H7 (cell line): Measurements from ENCODE around the gene LAMP1. TPM values are rescaled to one million over a fixed set of nuclear protein-coding genes. Genes with fewer than 3 reads are reported as not detected.
"Not testable (repeated sequence)": the region's sequence is repeated elsewhere in the genome, so short reads cannot be mapped to it uniquely, and the experiment has no call there.

Source experiments
- DNase-seq: peaks from one replicate; pipeline ENCODE4 v3.0.0; 2012
- H3K27me3 ChIP-seq: 2 replicates; pipeline ENCODE4 v1.6.0; 2011; ENCODE audit warnings: mild to moderate bottlenecking, low read length; ENCODE audit not compliant: control insufficient read depth, insufficient read depth
- H3K36me3 ChIP-seq: replicated peaks from 2 replicates; pipeline ENCODE4 v1.5.1; 2011; ENCODE audit warnings: low read length; ENCODE audit not compliant: control insufficient read depth, insufficient read depth
- H3K4me3 ChIP-seq: 2 replicates; pipeline ENCODE4 v1.5.1; 2011; ENCODE audit warnings: low read depth, mild to moderate bottlenecking, control low read depth, low read length, moderate library complexity; ENCODE audit not compliant: insufficient read depth
- total RNA-seq: library from RNA; depleted of rRNA; stranded (reverse); fragments of >200 nt; shearing (Covaris generic); gene quantifications from 2 replicates; pipeline ENCODE4 v1.2.3, GENCODE V29; 2014

LAMP1 gene
- total RNA-seq, 1 experiment from 2014 or later: 106 TPM

- Histone ChIP-seq H3K4me3 (no peak overlapping the region), H3K27me3 (no peaks in the 10 kb centered on the region), H3K36me3 (peaks cover 7% of the 10 kb centered on the region)
- no peak for DNase-seq
Observed at GRCh38 chr13:113328851-113329250, 31.8 kb downstream of the LAMP1 start.

- no peak overlapping the region for H3K4me3 ChIP-seq
- no peak for DNase-seq
- no peaks in the 10 kb centered on the region for H3K27me3 ChIP-seq
- H3K36me3 ChIP-seq: peaks cover 3% of the 10 kb centered on the region
Observed at GRCh38 chr13:113329656-113330312, 32.7 kb downstream of the LAMP1 start.

DNA sequence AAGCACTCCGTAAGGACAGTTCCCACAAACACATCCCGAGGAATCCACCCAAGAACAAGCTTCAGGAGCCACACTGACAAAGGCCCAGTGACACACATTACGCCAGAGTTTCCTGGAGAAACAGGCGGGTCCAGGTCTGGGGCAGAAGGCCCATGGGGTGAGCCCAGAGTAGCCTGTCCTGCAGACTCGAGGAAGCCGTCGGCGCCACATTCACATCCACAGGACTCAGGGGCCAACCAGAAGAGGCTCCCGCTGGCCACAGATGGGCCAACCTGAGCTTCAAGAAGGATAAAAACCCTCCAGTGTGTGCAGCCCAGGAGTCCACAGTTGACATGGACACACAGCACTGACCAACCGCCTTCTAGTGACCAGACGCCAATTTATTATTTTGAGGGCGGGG lies 35.6 kb downstream of the LAMP1 start:
- DNase-seq: no peak
- Histone ChIP-seq H3K4me3 (no peak overlapping the region), H3K27me3 (no peaks in the 10 kb centered on the region), H3K36me3 (peaks cover 3% of the 10 kb centered on the region)

DNA sequence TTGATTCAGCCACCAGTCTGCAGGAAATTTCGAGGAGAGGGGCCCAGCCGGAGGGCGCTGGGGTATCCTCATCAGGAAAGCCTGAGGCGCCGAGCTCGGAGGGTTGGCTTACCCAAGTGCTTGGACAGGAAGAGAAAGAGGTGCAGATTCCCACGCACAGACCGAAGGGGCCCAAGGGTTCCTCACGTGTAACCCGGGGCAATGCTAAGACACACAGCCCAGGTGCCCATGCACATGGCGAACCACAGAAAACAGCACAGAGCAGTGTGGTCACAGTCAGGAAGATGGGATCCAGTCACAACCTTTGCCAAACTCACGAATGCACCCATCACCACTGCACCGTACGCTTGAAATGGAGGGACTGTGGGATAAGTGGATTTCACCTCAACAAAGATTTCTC lies 36.0 kb downstream of the LAMP1 start:
- DNase-seq: no peak
- Histone ChIP-seq H3K27me3 (no peaks in the 10 kb centered on the region), H3K4me3 (no peak overlapping the region), H3K36me3 (peaks cover 3% of the 10 kb centered on the region)

GRCh38 chr13:113337556-113337955 lies 40.5 kb downstream of the LAMP1 start:
- Histone ChIP-seq H3K27me3 (no peaks in the 10 kb centered on the region), H3K36me3 (peaks cover 4% of the 10 kb centered on the region), H3K4me3 (no peak overlapping the region)
- DNase-seq: peak; percentile 77

- peak; percentile 56 for DNase-seq
- H3K4me3 ChIP-seq: no peak overlapping the region
- no peaks in the 10 kb centered on the region for H3K27me3 ChIP-seq
- H3K36me3 ChIP-seq: peaks cover 4% of the 10 kb centered on the region
Observed at GRCh38 chr13:113337976-113338375, 40.9 kb downstream of the LAMP1 start.

DNA sequence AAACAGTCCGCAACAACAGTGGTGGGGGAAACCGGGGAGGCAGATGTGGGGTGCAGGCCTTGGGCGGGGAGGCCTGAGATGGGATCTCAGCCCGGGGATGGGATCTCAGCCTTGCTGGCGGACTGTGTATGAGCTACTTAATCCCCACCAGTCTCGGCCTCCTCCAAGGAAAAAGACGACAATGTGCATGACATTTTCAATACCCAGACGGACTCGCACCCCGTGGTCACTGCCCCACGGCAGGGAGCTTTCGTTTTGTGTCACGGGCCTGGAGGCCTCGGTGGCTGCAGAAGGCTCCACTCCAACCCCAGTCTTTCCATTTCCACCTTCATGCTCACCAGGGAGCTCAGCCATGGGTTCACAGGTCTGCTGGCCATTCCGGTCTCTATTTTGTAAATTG lies 41.4 kb downstream of the LAMP1 start:
- Histone ChIP-seq H3K27me3 (no peaks in the 10 kb centered on the region), H3K4me3 (no peak overlapping the region), H3K36me3 (peaks cover 9% of the 10 kb centered on the region)
- peak; percentile 46 for DNase-seq

GRCh38 chr13:113342820-113343691 lies 46.0 kb downstream of the LAMP1 start:
- no peaks in the 10 kb centered on the region for H3K27me3 ChIP-seq
- H3K36me3 ChIP-seq: peaks cover 10% of the 10 kb centered on the region
- no peak overlapping the region for H3K4me3 ChIP-seq
- no peak for DNase-seq

DNA sequence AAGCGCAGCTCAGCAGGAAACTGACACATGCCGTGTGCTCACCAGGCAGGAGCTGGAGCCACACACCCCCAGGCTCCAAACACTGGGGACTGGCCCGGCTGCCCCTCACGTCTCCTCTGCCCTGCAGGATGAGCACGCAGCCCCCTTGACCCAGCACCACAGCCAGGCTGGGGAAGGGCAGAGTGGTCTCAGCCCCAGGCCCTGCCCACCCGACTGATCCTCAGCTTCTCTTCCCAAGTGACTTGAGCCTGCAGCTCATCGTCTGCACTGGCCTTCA lies 46.6 kb downstream of the LAMP1 start:
- Histone ChIP-seq H3K36me3 (peaks cover 13% of the 10 kb centered on the region), H3K4me3 (no peak overlapping the region), H3K27me3 (no peaks in the 10 kb centered on the region)
- no peak for DNase-seq

DNA sequence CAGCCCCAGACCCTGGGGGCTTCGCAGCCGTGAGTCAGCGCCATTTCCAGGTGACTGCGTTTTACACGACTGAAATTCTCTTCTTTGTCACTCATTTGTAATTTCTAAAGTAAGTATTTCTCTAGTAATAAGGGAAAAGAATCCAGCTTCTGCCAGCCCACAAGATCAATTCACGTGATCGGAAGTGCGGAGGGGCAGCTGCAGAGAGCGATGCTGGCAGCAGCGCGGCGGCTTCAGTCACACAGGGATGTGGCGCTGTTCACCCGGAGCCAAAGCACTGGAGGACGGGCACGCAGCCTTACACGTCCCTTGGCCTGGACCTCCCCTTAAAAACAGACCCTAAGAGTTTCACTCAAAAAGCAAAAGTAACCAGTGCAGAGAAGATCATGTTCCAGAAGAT lies 48.4 kb downstream of the LAMP1 start:
- peaks cover 29% of the 10 kb centered on the region for H3K36me3 ChIP-seq
- no peaks in the 10 kb centered on the region for H3K27me3 ChIP-seq
- H3K4me3 ChIP-seq: no peak overlapping the region
- DNase-seq: no peak

- DNase-seq, H3K27me3 ChIP-seq, H3K4me3 ChIP-seq: not testable (repeated sequence)
- peaks cover 29% of the 10 kb centered on the region for H3K36me3 ChIP-seq
Observed at GRCh38 chr13:113347736-113348225, 50.7 kb downstream of the LAMP1 start.

DNA sequence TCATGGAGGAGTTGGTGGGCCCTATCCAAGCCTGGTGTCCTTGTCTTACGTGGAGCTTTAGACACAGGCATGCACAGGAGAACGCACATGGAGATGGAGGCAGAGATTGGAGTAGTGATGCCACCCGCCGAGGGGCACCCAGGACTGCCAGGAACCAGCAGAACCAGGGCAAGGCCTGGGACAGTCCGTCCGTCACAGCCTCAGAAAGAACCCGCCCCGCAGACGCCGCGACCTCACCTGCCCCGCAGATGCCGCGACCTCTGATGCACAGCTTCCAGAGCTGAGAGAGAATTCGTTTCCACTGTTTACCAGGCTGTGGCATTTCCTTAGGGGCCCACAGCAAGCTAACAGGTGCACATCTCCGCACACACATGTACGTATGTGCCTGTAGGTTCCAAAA lies 51.6 kb downstream of the LAMP1 start:
- Histone ChIP-seq H3K4me3 (no peak overlapping the region), H3K36me3 (peaks cover 26% of the 10 kb centered on the region), H3K27me3 (no peaks in the 10 kb centered on the region)
- no peak for DNase-seq

GRCh38 chr13:113349050-113349449 lies 52.0 kb downstream of the LAMP1 start:
- no peaks in the 10 kb centered on the region for H3K27me3 ChIP-seq
- H3K4me3 ChIP-seq: no peak overlapping the region
- DNase-seq: no peak
- peaks cover 28% of the 10 kb centered on the region for H3K36me3 ChIP-seq

DNA sequence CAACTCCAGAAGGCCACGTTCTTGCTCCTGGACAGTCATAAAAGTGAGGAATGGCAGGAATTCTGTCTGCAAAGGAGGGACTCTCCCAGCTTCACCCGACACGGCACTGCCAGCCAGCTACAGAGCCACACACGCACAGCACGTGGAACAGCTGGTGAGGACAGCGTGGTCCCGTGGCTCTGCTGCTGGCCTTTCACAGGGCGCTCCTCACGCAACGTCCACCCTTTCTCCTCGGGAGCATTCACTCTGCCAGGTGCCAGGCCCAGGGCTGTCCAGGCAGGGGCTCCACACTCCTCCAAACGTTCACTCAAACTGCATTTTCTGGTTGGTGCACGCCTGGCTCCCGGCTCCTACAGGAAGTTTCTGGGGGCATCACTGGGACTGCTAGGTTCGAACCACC lies 52.5 kb downstream of the LAMP1 start:
- H3K36me3 ChIP-seq: peaks cover 28% of the 10 kb centered on the region
- H3K4me3 ChIP-seq: no peak overlapping the region
- no peak for DNase-seq
- no peaks in the 10 kb centered on the region for H3K27me3 ChIP-seq
